Choroid plexus epithelial cell (primary cell): ENCODE data around the gene RNF169.
A peak's percentile ranks its signal among the peaks of the same experiment; 100 is the strongest.
"Not testable (repeated sequence)": the region's sequence is repeated elsewhere in the genome, so short reads cannot be mapped to it uniquely, and the experiment has no call there.

ENCODE experiments used
- DNase-seq: peaks from one replicate; pipeline ENCODE4 v3.0.0-alpha.2; 2010; ENCODE audit warnings: low read depth
- H3K4me3 ChIP-seq: 2 replicates; pipeline ENCODE4 v1.5.1; 2011; ENCODE audit warnings: low read depth, mild to moderate bottlenecking, control low read depth, low read length, moderate library complexity
- TF ChIP-seq, protein P1 (sequence below): conservative IDR thresholded peaks from 2 replicates; pipeline ENCODE4 v1.5.1; 2011; ENCODE audit warnings: low read depth, mild to moderate bottlenecking, control low read depth, inconsistent platforms, low read length, moderate library complexity

The RNF169 gene

DNA sequence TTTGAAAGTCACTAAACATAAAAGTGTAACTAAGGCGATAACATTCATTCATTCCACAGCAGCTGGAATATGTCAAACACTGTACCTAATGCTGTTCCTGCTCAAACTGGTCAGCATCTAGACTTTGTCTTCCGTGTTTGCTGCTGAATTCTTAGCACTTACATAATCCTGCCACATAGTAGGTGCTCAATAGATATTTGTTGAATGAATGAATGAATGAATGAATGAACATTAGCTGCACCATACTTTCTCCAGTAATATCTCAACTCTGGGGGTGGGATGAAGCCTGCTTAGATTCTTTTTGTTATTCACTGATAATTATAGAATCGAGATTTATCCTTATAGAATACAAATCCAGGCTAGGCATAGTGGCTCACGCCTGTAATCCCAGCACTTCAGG, 6.6 kb upstream of the RNF169 start:
- DNase-seq: no peak
- TF ChIP-seq, protein P1, sequence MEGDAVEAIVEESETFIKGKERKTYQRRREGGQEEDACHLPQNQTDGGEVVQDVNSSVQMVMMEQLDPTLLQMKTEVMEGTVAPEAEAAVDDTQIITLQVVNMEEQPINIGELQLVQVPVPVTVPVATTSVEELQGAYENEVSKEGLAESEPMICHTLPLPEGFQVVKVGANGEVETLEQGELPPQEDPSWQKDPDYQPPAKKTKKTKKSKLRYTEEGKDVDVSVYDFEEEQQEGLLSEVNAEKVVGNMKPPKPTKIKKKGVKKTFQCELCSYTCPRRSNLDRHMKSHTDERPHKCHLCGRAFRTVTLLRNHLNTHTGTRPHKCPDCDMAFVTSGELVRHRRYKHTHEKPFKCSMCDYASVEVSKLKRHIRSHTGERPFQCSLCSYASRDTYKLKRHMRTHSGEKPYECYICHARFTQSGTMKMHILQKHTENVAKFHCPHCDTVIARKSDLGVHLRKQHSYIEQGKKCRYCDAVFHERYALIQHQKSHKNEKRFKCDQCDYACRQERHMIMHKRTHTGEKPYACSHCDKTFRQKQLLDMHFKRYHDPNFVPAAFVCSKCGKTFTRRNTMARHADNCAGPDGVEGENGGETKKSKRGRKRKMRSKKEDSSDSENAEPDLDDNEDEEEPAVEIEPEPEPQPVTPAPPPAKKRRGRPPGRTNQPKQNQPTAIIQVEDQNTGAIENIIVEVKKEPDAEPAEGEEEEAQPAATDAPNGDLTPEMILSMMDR: no peak
- H3K4me3 ChIP-seq: no peak overlapping the region

GRCh38 chr11:74743640-74744039, 5.0 kb upstream of the RNF169 start:
- H3K4me3 ChIP-seq: no peak overlapping the region

GRCh38 chr11:74744277-74744676, 4.4 kb upstream of the RNF169 start:
- TF ChIP-seq, protein P1: no peak
- DNase-seq: no peak
- H3K4me3 ChIP-seq: no peak overlapping the region

More at GRCh38 chr11:74743640-74744039, 5.0 kb upstream of the RNF169 start:
- DNase-seq: no peak
- TF ChIP-seq, protein P1: no peak

DNA sequence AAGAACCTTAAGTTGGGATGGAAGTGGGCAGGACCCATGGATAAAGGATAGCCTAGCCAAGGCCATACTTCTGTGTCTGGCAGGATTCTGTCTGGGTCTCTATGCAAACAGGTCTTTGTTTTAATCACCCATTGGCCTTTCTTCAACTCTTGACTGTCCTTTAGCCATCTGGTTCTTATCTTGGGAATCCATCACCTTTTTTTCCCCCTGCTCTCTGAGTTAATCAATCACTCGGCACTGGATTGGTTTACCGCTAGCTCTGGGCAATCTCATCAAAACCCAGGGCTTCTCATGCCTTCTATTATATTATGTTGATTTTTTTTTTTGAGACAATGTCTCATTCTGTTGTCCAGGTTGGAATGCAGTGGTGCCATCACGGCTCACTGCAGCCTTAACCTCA, 1.8 kb upstream of the RNF169 start:
- H3K4me3 ChIP-seq: no peak overlapping the region
- TF ChIP-seq, protein P1: no peak
- no peak for DNase-seq

DNA sequence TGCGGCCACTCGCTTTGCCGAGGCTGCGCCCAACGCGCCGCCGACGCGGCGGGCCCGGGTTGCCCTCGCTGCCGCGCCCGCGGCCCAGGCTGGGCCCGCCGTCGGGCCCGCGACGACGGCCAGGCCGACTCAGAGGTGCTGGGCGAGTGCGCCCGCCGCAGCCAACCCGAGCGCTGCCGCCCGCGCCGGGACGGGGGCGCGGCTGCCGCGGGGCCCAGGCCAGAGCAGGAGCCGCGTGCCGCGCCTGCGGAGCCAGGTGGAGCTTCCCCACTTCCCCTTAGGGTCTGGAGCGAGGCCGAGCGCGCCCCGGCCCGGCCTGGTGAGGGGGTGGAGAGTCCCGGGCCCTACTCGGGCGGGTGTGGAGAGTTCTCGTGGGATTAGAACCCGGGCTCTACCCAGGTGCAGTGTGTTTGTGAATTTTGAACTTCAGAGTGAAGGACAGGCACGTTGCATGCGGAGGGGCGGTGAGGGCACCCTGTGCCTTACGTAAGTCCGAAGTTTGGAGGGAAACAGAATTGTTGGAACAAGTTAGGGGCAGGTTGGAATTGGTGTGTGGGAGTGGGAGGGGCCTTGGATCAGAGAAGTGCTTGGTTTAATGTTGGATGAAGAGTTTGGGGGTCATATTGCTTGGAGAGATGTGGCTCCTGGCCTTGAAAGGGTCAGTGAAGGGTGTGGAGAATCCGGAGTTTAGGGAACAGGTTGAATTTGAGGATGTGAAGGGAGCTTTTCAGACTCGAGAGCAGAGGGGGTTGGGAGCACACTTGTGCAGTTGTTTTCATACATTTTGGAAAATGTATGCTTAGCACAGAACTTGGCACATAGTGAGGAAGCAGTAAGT, 697 bp downstream of the RNF169 start:
- TF ChIP-seq, protein P1: no peak
- DNase-seq: peak; percentile 38
- H3K4me3 ChIP-seq: peak overlapping the region; percentile 77

DNA sequence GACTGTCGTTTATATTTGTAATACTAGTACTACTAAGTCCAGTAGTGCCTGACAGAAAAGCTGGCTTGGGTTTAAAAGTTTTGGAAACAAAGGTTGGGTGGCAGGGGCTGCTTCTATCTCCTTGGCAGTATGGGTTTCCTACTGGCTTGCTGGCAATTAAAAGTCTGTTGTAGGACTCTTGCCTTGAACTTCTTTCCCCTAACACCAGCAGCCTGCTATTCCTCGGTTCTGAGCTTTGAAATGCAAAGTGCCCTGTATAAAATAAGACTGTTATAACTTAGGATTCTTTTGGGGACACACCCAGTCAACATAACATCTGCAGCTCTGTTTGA, 1.3 kb downstream of the RNF169 start:
- no peak for DNase-seq
- TF ChIP-seq, protein P1: no peak
- H3K4me3 ChIP-seq: peak overlapping the region; percentile 77

GRCh38 chr11:74750598-74750997, 1.9 kb downstream of the RNF169 start:
- not testable (repeated sequence) for H3K4me3 ChIP-seq

More at GRCh38 chr11:74750598-74750997, 1.9 kb downstream of the RNF169 start:
- DNase-seq: not testable (repeated sequence)
